ENCODE results near the gene MLF1.

The MLF1 gene

GRCh38 chr3:158571969-158572765 is 1.2 kb downstream of the MLF1 start:
- H3K4me3 ChIP-seq (ENCODE audit: low read depth, low read length): no peak overlapping the region
- TF ChIP-seq MYC (IDR thresholded peaks at IDR 0.05; ENCODE audit: low read depth, low read length): no peak
- TF ChIP-seq CTCF (IDR thresholded peaks at IDR 0.05; ENCODE audit: low read depth, low read length): no peak
- no peak for TF ChIP-seq MAX (IDR thresholded peaks at IDR 0.05; ENCODE audit: low read depth, low read length)
- TF ChIP-seq POLR2A (IDR thresholded peaks at IDR 0.05; ENCODE audit: extremely low read depth, insufficient read length): no peak
- DNase-seq (ENCODE audit: low read depth): no peak

GRCh38 chr3:158572766-158573060 is 1.7 kb downstream of the MLF1 start:
- no peak for DNase-seq (ENCODE audit: low read depth)
- no peak for TF ChIP-seq POLR2A (IDR thresholded peaks at IDR 0.05; ENCODE audit: extremely low read depth, insufficient read length)
- TF ChIP-seq CTCF (IDR thresholded peaks at IDR 0.05; ENCODE audit: low read depth, low read length): no peak
- no peak for TF ChIP-seq MYC (IDR thresholded peaks at IDR 0.05; ENCODE audit: low read depth, low read length)
- no peak for TF ChIP-seq MAX (IDR thresholded peaks at IDR 0.05; ENCODE audit: low read depth, low read length)
- no peak overlapping the region for H3K4me3 ChIP-seq (ENCODE audit: low read depth, low read length)

- H3K4me3 ChIP-seq (ENCODE audit: low read depth, low read length): no peak overlapping the region
- peak; percentile 8 for DNase-seq (ENCODE audit: low read depth)
- TF ChIP-seq MAX (IDR thresholded peaks at IDR 0.05; ENCODE audit: low read depth, low read length) (no peak), POLR2A (IDR thresholded peaks at IDR 0.05; ENCODE audit: extremely low read depth, insufficient read length) (no peak), CTCF (IDR thresholded peaks at IDR 0.05; ENCODE audit: low read depth, low read length) (no peak), MYC (IDR thresholded peaks at IDR 0.05; ENCODE audit: low read depth, low read length) (no peak)
These were observed 2.7 kb downstream of the MLF1 start for GRCh38 chr3:158573714-158574113.

GRCh38 chr3:158574646-158575045 is 3.7 kb downstream of the MLF1 start:
- no peak for DNase-seq (ENCODE audit: low read depth)
- TF ChIP-seq MYC (IDR thresholded peaks at IDR 0.05; ENCODE audit: low read depth, low read length): no peak
- no peak for TF ChIP-seq CTCF (IDR thresholded peaks at IDR 0.05; ENCODE audit: low read depth, low read length)
- no peak for TF ChIP-seq MAX (IDR thresholded peaks at IDR 0.05; ENCODE audit: low read depth, low read length)
- no peak for TF ChIP-seq POLR2A (IDR thresholded peaks at IDR 0.05; ENCODE audit: extremely low read depth, insufficient read length)
- no peak overlapping the region for H3K4me3 ChIP-seq (ENCODE audit: low read depth, low read length)

- no peak overlapping the region for H3K4me3 ChIP-seq (ENCODE audit: low read depth, low read length)
- DNase-seq (ENCODE audit: low read depth): no peak
- TF ChIP-seq MYC (IDR thresholded peaks at IDR 0.05; ENCODE audit: low read depth, low read length) (no peak), POLR2A (IDR thresholded peaks at IDR 0.05; ENCODE audit: extremely low read depth, insufficient read length) (no peak)
These were observed 19.2 kb downstream of the MLF1 start for GRCh38 chr3:158590223-158590622.

- H3K4me3 ChIP-seq (ENCODE audit: low read depth, low read length): no peak overlapping the region
- no peak for DNase-seq (ENCODE audit: low read depth)
- TF ChIP-seq CTCF (IDR thresholded peaks at IDR 0.05; ENCODE audit: low read depth, low read length) (no peak), POLR2A (IDR thresholded peaks at IDR 0.05; ENCODE audit: extremely low read depth, insufficient read length) (no peak), MYC (IDR thresholded peaks at IDR 0.05; ENCODE audit: low read depth, low read length) (no peak), MAX (IDR thresholded peaks at IDR 0.05; ENCODE audit: low read depth, low read length) (no peak)
These were observed 29.8 kb downstream of the MLF1 start for GRCh38 chr3:158600787-158601186.
